Vein endothelial cell (primary cell): ENCODE results near the gene TRIM5. TPM values are rescaled to one million over a fixed set of nuclear protein-coding genes. Genes with fewer than 3 reads are reported as not detected.

Experiments used
- total RNA-seq: library from RNA; depleted of rRNA; stranded (reverse); fragments of >200 nt; gene quantifications from 2 replicates; pipeline ENCODE4 v1.2.3, GENCODE V29; 2012

The TRIM5 gene
- 81.9 and 89.2 TPM in 2 replicates for total RNA-seq

GRCh38 chr11:5684646-5685362, at the start of gene TRIM5:
TRIM5 (minus strand) TSS chr11:5685074; CDS start chr11:5680177, 4,897 bp downstream.

GRCh38 chr11:5689551-5689983, 4.7 kb upstream of the TRIM5 start, which contains the start of gene TRIM22:
TRIM22 (plus strand) TSS chr11:5689790; CDS start chr11:5696233, 6,443 bp downstream.

GRCh38 chr11:5624489-5625279, 60.2 kb downstream of the TRIM5 start, which contains the start of gene TRIM34:
TRIM34 (plus strand) TSS chr11:5625001; CDS start chr11:5632332, 7,331 bp downstream.

Other genes starting within 250 kb of the TRIM5 start
- gene OR51I1, start 243.6 kb downstream of the TRIM5 start, total RNA-seq = not detected in 2 replicates
- not detected in 2 replicates for gene OR51I2, start 235.8 kb downstream of the TRIM5 start, total RNA-seq
- gene OR52D1, start 196.4 kb downstream of the TRIM5 start, total RNA-seq = not detected in 2 replicates
- gene UBQLN3, start 175.1 kb downstream of the TRIM5 start, total RNA-seq = not detected in 2 replicates
- under 0.01 and 0.10 TPM in 2 replicates for gene UBQLNL, start 168.4 kb downstream of the TRIM5 start, total RNA-seq
- gene OR52H1, start 136.5 kb downstream of the TRIM5 start, total RNA-seq = 0.65 TPM in 1 of 2 replicates, not detected in the other
- gene OR52B6, start 104.2 kb downstream of the TRIM5 start, total RNA-seq = not detected in 2 replicates
- 2.1 and 2.3 TPM in 2 replicates for gene TRIM6, start 88.4 kb downstream of the TRIM5 start, total RNA-seq
- 11.3 and 13.1 TPM in 2 replicates for gene TRIM34, start 60.1 kb downstream of the TRIM5 start, total RNA-seq
- gene TRIM22, start 4.7 kb upstream of the TRIM5 start, total RNA-seq = 112 and 131 TPM in 2 replicates
- not detected in 2 replicates for gene OR56B1, start 51.4 kb upstream of the TRIM5 start, total RNA-seq
- not detected in 2 replicates for gene OR52N4, start 69.2 kb upstream of the TRIM5 start, total RNA-seq
- gene OR52N5, start 98.3 kb upstream of the TRIM5 start, total RNA-seq = not detected in 2 replicates
- gene OR52N1, start 106.2 kb upstream of the TRIM5 start, total RNA-seq = not detected in 2 replicates
- not detected in 2 replicates for gene OR52N2, start 123.8 kb upstream of the TRIM5 start, total RNA-seq
- gene OR52E6, start 156.8 kb upstream of the TRIM5 start, total RNA-seq = not detected in 2 replicates
- not detected in 2 replicates for gene OR52E8, start 172.6 kb upstream of the TRIM5 start, total RNA-seq
- gene OR52E4, start 195.6 kb upstream of the TRIM5 start, total RNA-seq = not detected in 2 replicates
- gene OR52E5, start 208.1 kb upstream of the TRIM5 start, total RNA-seq = not detected in 2 replicates